Sciatic nerve (tissue), 2 donors: ENCODE measurements around the gene CLOCK. TPM values are rescaled to one million over a fixed set of nuclear protein-coding genes. Genes with fewer than 3 reads are reported as not detected.
"Not testable (repeated sequence)": the region's sequence is repeated elsewhere in the genome, so short reads cannot be mapped to it uniquely, and the experiment has no call there.

Source experiments
- ATAC-seq: fragments of 200-7000 bp; cut with Tn5 transposase; one replicate; pipeline ENCODE4 v1.9.1; 2020; ENCODE audit warnings: mild to moderate bottlenecking, moderate library complexity
- DNase-seq: peaks from one replicate; pipeline ENCODE4 v3.0.0-alpha.2; 2020; ENCODE audit warnings: low spot score
- intact Hi-C: fragments of 100-400 bp; cut with DNase I; formaldehyde crosslinking; loops from one replicate; pipeline ENCODE4 v1.14.2; 2022
- total RNA-seq: library from RNA; stranded (reverse); fragmentation: NEBNext Ultra II Directional; extraction: Animal tissue kit (Norgen Biotek cat#: 25700); gene quantifications from one replicate; pipeline ENCODE4 v1.2.1, GENCODE V29; 2021
- donor health status: DM: no; HTN: no; CAD: no.
- donor health status: DM: no; HTN: no; CAD: no.

The CLOCK gene, protein sequence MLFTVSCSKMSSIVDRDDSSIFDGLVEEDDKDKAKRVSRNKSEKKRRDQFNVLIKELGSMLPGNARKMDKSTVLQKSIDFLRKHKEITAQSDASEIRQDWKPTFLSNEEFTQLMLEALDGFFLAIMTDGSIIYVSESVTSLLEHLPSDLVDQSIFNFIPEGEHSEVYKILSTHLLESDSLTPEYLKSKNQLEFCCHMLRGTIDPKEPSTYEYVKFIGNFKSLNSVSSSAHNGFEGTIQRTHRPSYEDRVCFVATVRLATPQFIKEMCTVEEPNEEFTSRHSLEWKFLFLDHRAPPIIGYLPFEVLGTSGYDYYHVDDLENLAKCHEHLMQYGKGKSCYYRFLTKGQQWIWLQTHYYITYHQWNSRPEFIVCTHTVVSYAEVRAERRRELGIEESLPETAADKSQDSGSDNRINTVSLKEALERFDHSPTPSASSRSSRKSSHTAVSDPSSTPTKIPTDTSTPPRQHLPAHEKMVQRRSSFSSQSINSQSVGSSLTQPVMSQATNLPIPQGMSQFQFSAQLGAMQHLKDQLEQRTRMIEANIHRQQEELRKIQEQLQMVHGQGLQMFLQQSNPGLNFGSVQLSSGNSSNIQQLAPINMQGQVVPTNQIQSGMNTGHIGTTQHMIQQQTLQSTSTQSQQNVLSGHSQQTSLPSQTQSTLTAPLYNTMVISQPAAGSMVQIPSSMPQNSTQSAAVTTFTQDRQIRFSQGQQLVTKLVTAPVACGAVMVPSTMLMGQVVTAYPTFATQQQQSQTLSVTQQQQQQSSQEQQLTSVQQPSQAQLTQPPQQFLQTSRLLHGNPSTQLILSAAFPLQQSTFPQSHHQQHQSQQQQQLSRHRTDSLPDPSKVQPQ
- total RNA-seq = 31.1 TPM

DNA sequence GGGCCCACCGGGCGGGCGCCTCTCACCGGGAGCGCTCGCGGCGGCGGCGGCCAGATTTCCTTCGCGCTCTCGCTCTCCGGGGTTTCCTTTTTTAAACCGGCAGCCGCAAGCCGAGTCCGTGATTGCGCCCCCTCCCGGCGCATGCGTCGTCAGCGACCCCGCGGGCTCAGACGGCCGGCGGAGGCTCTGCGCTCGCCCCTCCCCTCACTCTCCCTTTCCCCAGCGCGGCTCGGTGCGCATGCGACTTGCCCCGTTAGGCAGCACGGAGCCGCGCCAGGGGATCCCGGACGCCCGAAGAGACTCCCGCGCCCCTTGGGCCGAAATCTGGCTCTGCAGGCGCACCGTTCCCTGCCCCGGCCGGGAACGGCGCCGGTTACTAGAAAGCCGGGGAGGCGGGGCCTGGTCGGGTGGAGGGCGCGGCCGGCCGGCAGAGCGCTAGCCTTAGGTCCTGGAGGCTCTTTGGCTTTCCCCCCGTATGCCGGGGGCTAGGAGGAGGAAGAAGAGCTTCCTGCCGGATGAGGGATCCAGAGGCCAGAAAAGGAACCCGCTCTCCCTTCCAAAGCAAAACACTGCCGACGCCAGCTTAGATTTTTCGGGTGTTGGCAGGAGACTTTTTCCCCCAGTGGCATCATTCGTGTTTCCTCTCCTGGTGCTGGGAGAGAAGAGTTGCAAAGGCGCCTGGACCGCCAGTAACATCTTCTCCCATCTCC is at the start of gene CLOCK:
Gene CLOCK, minus strand, starts transcription at position 154 of the 710 bp plus-strand sequence. CDS start 64,124 bp downstream, outside the sequence.
- DNase-seq = peak; percentile 92
- intact Hi-C loops = no loop called here
- ATAC-seq = peak; percentile 92

DNA sequence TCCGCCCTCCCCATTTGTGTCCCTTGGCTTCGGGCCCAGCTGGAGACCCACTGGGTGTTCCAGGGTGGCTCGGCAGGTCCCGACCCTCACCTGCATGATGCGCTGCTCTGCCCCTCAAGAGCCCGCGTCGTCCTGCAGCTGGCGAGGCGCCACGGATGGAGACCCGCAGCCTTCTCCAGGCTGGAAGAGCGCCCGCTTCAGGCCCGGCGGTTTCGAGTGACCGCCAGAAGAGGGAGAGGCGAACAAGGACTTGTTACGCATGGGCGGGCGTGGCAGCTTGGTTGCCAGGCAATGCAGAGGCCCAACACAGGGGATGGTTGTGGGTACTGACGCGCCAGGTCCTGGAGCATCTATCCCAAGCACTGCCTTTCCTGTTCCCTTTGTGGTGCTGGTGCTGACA is 45.3 kb upstream of the CLOCK start, which contains the start of gene PDCL2:
Gene PDCL2, minus strand, starts transcription at position 232 of the 400 bp plus-strand sequence. Its CDS starts 136 bp downstream, at position 96.
- intact Hi-C loops = no loop called here
- DNase-seq (no peak), ATAC-seq (no peak)

DNA sequence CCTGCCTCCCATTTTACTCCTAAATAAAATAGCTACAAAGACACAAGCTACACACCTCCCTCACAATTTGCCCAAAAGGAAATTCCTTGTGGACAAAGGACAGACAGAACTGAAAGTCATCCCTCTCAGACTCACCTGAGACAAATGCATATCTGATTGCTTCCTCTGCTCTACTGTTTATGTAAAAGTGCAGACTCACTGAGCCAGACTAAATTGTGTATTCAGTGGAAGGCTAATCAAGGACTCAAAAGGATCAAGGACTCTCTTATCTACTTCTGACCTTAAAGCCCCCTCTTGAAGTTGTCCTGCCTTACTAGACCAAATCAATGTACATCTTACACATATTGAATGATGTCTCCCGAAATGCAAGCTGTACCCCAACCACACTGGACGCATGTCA is 41.5 kb upstream of the CLOCK start:
- intact Hi-C loops = no loop called here

DNA sequence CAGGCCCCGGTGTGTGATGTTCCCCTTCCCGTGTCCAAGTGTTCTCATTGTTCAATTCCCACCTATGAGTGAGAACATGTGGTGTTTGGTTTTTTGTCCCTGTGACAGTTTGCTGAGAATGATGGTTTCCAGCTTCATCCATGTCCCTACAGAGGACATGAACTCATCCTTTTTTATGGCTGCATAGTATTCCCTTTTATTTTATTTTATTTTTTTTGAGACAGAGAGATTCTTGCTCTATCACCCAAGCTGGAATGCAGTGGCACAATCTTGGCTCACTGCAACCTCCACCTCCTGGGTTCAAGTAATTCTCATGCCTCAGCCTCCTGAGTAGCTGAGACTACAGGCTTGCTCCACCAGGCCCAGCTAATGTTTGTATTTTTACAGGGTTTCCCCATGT is 36.1 kb upstream of the CLOCK start:
- DNase-seq, ATAC-seq, intact Hi-C loops: not testable (repeated sequence)

More for the DNA sequence above, 41.5 kb upstream of the CLOCK start:
- no peak for DNase-seq
- no peak for ATAC-seq

DNA sequence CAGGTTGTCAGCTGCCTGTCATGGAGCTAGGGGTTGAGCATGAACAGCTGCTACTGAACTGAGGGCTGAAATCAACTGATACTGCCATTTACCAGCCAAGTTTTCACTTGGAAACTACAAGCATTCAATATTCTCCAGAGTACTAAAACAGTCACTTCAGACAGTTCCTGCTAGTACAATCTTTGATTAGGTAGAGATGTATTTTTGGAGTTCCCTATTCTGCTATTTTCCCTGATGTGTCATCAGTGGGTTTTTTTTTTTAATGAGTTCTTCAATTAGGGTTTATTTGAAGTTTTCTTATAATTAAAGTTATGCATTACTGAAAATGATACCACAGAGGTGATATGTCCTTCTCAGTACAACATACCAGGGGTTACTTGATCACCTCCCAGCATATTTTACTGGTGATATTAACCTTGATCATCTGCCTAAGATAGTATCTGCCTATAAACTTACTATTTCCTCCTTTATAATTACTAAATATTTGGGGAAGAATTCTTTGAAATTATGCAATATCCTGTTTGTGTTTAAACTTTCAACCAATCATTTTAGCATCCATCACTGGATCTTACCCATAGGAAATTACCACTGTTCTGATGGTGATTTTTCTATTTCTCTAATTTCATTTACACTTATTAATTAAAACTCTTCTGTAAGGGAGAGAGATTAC is 31.8 kb upstream of the CLOCK start:
- no peak for ATAC-seq
- intact Hi-C loops = no loop called here
- DNase-seq = no peak

DNA sequence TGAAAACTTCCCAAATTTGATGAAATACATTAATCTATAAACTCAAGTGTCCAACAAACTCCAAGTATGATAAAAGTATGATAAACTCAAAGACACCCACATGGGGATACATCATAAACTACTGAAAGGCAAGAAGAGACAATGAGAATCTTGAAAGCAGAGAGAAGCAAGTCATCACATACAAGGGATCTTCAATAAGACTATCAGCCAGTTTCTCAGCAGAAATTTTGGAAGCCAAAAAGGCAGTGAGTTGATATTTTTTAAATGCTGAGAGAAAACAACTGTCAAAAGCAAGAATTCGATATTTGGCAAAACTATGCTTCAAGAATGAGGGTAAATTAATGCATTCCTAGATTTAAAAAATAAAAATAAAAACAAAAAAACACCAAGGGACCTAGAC is 28.8 kb upstream of the CLOCK start:
- DNase-seq (no peak), ATAC-seq (no peak)
- intact Hi-C loops = no loop called here

DNA sequence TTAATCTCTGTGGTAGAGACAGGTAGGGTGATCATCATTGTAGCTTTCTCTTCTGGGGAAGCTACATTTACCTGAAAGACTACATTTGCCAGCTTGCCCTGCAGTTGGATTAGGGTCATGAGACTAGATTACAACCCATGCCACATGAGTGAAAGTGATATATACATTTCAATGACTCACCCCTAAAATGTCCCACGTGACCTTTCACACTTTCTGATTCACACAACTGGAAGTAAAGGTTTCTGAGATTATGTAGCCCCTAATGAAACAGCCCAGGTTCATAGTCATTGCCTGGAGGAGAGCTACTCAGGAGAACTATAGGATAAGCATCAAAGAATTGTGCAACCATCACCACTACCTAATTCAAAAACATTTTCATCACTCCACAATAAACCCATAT is 27.5 kb upstream of the CLOCK start:
- DNase-seq = no peak
- no peak for ATAC-seq

DNA sequence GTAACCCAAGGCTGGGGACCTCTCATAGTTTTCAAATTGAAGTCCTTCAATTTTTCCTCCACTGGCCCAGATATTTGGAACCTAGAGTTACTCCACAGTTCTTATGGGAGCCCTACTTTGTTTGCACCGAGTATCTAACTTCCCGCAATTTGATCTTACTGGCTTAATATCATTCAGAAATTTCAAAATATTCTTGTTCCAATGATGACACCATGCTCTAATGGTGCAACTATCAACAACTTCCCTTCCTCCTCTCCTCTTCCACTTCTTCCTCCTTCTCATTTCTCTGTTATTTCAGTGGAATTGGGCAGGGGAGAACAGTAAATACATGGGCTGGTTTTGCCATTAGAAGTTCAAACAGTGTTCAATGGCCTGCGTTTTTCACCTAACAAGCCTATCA is 25.1 kb upstream of the CLOCK start:
- no peak for ATAC-seq
- no peak for DNase-seq
- intact Hi-C loops = no loop called here

More for the DNA sequence above, 27.5 kb upstream of the CLOCK start:
- intact Hi-C loops = no loop called here

DNA sequence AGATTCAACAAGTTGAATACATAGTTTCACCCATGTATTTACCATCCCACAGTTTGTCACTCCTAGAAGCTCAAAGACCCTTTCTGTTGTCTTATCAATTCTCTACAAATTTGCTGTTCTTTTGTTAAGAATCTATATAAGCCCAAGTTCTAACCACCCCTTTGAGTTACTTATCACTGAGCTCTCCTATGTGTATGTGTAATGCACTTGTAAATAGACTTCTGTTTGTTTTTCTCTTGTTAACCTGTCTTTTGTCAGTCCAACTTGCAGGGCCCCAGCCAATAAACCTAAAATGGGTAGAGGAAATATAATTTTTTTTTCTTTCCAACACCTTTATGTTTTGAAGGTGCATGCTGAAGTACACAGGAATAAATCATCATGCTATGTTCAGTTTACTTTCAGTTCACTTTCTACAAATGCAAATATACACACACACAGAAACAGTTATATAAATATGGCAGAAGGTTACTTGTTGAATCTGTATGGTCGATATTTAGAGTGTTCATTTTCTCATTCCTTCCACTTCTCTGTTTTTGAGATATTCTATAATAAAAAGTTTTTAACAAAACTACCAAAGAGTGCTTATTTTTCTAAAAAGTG is 22.3 kb upstream of the CLOCK start:
- intact Hi-C loops = no loop called here

DNA sequence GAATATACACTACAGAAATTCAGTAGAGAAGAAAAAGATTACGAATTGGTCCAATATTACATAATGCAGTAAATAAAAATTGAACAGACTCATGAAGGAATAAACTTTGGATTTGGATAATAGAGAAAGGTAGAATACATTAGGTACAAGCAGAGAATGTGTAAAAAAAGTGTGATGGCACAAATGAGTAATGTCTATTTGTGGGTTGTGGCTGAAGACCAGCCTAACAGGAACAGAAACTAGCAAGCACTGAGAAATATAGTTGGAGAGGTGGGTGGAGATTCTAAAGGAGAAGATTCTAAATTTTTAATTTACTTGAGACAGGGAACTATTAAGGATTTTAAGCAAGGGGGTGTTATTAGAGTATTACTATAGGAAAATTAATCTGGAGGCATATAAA is 15.2 kb upstream of the CLOCK start:
- ATAC-seq (no peak), DNase-seq (no peak)
- intact Hi-C loops = no loop called here

More for the DNA sequence above, 22.3 kb upstream of the CLOCK start:
- ATAC-seq = no peak
- no peak for DNase-seq

DNA sequence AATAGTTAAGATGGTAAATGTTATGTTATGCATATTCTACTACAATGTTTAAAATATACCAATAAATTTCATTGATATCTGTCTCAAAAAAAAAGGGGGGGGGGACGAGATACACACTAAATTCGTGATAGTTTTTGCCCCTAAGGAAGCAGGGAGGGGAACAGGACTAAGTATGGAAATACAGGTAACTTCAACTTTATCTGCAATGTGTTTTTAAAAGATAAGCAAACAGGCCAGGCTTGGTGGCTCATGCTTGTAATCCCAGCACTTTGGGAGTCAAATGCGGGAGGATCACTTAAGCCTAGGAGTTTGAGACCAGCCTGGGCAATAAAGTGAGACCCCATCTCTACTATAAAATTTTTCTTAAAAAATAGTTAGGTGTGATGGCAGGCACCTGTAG is 13.4 kb upstream of the CLOCK start:
- no peak for ATAC-seq
- DNase-seq = no peak
- intact Hi-C loops = no loop called here

DNA sequence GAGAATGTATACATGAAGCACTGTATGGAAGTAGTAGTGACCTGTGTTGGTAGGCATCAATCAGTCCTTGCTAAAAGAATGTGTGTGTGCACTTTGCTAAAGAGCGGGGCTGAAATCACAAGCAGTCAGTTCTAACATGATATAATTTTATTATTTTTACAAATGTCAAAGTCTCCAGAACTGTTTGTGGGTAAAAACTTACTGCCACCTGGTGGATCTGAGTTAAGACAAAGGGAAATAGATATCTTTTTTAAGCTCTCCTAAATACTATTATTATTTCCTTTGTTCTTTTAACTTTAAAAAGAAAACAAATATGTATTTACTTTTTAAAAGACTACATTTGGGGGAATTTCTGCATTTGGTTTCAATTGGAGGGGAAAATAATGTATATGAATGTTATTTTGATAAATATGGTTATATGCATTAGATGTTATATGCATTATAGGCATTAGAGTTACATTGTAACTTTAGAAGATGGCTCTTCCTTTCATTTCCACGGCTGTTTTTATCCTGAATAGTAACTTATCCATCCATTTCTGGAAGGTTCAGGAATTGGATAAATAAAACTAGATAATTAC is 7.8 kb upstream of the CLOCK start:
- intact Hi-C loops = no loop called here
- peak; percentile 74 for ATAC-seq
- DNase-seq = no peak

DNA sequence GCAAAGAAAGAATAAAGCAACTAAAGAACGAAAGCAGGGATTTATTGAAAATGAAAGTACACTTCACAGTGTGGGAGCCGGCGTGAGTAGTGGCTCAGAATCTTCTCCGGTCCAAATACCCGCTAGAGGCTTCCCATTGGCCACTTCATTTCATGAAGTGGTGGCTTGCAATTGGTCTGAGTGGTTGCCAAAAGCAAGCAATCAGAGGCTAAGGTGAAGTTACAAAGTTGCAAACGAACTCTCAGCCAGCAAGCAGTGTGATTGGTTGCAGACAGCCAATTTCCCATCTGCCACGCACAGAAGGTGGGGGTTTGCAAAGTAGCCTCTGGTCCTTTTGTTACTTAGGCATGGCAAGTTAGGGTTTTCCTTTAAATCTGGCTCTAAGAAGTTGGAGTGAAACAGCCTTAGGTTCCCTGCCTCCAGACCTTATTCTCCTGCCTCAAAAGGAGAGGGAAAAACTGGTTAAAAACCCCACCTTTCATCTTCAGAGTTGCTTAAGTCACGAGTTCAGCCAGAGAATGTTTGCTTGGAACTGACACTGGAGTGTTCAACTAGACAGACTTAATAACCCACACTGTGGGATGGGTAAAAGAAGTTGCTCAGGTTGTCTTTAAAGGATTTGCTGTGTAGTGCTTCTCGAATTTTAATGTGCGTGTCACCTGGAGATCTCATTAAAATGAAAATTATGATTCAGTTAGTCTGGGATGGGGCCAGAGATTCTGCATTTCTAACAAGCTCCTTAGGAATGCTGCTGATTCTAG is 6.9 kb upstream of the CLOCK start:
- peak; percentile 90 for ATAC-seq

DNA sequence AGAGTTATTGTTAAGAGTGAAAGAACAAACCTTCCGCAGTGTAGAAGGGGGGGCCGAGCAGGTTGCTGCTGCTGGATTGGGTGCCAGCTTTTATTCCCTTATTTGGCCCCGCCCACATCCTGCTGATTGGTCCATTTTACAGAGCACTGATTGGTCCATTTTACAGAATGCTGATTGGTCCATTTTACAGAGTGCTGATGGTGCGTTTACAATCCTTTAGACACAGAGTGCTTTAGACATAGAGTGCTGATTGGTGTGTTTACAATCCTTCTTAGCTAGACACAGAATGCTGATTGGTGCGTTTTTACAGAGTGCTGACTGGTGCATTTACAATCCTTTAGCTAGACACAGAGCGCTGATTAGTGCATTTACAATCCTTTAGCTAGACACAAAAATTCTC is 5.3 kb upstream of the CLOCK start:
- intact Hi-C loops, DNase-seq, ATAC-seq: not testable (repeated sequence)

More for the DNA sequence above, 6.9 kb upstream of the CLOCK start:
- intact Hi-C loops = no loop called here
- DNase-seq = no peak

DNA sequence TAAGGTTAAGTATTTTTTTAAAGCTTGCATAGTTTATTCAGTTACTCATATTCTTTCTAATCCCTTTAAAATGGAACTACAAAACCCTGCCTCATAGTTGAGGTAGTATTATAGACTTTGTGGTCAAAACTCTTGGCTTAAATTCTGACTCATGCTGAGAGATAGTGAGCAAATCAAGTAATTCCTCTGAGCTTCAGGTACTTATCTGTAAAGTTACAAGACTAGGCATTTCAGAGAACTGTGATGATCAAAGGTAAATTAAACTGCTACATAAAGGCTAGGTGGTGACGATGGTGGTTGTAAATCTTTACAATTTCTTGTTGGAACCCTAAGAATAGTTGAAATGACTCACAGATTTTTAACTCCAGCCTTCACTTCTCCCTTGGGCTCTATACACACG is 3.2 kb upstream of the CLOCK start:
- DNase-seq (no peak), ATAC-seq (no peak)
- intact Hi-C loops = no loop called here

DNA sequence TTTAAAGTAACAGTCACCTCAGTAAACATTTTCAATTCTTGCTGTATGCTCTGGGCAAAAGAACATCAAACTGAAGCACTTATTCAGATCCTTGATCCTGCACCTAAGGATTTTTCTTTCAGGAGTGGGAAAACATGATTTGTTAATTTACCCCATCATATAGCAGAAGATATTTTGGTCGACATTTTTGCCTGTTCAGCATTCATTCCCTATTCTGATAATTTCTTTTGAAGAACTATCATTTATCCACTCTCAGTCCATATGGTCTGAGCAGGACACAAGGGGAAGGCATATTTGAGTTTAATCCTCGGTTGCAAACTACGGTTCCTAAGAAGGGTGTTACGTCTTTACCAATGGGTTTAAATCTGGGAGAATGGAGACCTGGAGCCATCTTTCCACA is 1.2 kb upstream of the CLOCK start:
- intact Hi-C loops = no loop called here
- no peak for DNase-seq
- ATAC-seq = no peak

DNA sequence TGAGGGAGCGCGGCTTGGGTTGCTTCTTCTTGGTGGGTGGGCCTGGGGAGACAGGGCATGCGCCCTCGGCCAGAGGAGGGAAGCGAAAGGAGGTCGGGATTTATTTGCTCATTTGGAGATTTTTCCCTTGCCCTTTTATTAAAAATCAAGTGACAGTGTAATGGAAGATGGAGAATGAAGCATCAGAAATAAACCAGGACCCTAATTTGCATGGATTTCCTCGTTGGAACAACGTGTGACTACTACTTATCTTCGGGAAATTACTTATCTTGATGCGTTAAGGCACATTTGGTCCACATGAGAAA is 709 bp upstream of the CLOCK start:
- peak; percentile 55 for ATAC-seq
- no peak for DNase-seq
- intact Hi-C loops = no loop called here

DNA sequence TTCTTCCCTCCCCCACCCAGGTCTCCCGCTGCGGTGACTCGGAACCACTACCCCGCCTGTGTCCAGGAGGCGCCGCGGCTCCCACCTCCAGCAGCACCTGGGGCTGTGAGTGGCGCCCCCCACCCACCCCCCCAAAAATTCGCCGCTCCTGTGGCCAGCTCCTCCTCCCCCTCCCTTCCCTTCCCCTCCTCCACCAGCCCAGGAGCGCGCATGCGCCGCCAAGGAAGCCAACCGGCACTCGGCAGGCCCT is 278 bp downstream of the CLOCK start:
- peak; percentile 93 for ATAC-seq
- no peak for DNase-seq
- intact Hi-C loops = no loop called here
